ENCODE results near the gene HDAC11. TPM values are rescaled to one million over a fixed set of nuclear protein-coding genes. Genes with fewer than 3 reads are reported as not detected.

HDAC11 gene
- total RNA-seq, 3 donors from 2014 or later: 14.2 to 21.7 (median 14.4) TPM

DNA sequence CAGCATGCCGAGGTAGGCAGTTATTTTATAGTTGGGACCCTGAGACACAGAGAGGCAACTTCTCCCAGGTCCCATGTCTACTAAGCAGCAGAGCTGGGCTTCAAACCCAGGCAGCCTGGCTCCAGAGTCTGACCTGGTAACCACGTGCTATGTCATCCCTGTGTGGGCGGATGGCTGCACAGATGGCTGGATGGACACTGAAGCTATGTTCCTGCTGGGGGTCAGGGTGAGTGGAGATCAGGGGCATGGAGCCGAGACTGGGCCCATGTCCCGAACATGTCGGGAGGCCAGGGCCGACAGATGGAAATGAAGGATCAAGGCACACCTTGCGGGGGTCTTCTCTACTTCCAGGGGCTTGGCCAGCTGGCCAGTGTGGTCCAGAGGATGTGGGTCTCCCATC is 59.6 kb downstream of the HDAC11 start:
- H3K27me3 ChIP-seq: no peaks in the 10 kb centered on the region
- H3K36me3 ChIP-seq: no peaks in the 10 kb centered on the region
- intact Hi-C loops (cut with DNase I; ENCODE audit: low total_unique reads): no loop called here
- H3K27ac ChIP-seq: peak overlapping the region in 1 of 2 donors; percentile 78
- no peak overlapping the region for H3K4me3 ChIP-seq
- H3K4me1 ChIP-seq: no peaks in the 10 kb centered on the region
- TF ChIP-seq, protein P1, sequence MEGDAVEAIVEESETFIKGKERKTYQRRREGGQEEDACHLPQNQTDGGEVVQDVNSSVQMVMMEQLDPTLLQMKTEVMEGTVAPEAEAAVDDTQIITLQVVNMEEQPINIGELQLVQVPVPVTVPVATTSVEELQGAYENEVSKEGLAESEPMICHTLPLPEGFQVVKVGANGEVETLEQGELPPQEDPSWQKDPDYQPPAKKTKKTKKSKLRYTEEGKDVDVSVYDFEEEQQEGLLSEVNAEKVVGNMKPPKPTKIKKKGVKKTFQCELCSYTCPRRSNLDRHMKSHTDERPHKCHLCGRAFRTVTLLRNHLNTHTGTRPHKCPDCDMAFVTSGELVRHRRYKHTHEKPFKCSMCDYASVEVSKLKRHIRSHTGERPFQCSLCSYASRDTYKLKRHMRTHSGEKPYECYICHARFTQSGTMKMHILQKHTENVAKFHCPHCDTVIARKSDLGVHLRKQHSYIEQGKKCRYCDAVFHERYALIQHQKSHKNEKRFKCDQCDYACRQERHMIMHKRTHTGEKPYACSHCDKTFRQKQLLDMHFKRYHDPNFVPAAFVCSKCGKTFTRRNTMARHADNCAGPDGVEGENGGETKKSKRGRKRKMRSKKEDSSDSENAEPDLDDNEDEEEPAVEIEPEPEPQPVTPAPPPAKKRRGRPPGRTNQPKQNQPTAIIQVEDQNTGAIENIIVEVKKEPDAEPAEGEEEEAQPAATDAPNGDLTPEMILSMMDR (IDR thresholded peaks at IDR 0.05): no peak
- no peak for TF ChIP-seq POLR2AphosphoS5 (IDR thresholded peaks at IDR 0.05)
- no peak for TF ChIP-seq POLR2A (IDR thresholded peaks at IDR 0.05)
- no peak for DNase-seq (ENCODE audit: low spot score in 2 of 2)
- H3K9me3 ChIP-seq: peaks cover 0 to 6% of the 10 kb centered on the region in 2 donors

DNA sequence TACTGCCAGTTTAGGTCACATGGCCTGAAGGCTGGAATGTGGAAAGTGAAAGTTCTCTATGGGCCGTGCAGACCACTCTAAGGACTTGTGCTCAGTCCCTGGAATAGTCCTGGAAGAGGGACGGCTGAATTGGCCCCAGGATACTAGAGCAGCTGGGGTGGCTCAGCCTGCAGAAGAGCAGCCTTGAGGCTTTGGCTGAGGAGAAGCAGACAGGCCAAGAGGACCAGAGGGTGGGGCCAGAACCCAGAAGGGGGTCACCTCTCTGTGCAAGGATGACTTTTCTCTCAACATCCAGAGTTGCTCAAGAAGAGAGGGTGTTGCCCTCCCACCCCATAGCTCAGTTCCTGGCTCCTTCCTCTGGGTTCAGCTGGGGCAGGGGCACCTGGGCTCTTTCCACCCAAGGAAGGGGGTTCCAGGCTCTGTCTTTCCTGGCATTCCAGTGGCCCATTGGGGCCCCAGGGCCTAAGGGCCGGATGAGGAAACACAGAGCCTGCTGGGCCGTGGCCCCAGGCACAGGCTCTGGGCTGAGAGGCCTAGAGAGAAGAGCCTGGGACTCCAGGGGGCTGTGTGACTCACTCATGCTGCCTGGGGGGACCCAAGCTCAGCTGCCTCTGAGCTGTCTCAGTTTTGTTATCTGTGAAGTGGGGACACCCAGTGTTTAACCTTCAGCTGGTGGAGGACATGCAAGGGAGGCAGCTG is 60.3 kb downstream of the HDAC11 start:
- H3K36me3 ChIP-seq: no peaks in the 10 kb centered on the region
- no peak for DNase-seq (ENCODE audit: low spot score in 2 of 2)
- no peaks in the 10 kb centered on the region for H3K27me3 ChIP-seq
- H3K4me1 ChIP-seq: no peaks in the 10 kb centered on the region
- no peak overlapping the region for H3K4me3 ChIP-seq
- H3K9me3 ChIP-seq: peaks cover 0 to 6% of the 10 kb centered on the region in 2 donors
- TF ChIP-seq, protein P1 (IDR thresholded peaks at IDR 0.05): no peak
- no peak for TF ChIP-seq POLR2A (IDR thresholded peaks at IDR 0.05)
- no peak for TF ChIP-seq POLR2AphosphoS5 (IDR thresholded peaks at IDR 0.05)
- intact Hi-C loops (cut with DNase I; ENCODE audit: low total_unique reads): no loop called here
- H3K27ac ChIP-seq: peak overlapping the region in 1 of 2 donors; percentile 78

DNA sequence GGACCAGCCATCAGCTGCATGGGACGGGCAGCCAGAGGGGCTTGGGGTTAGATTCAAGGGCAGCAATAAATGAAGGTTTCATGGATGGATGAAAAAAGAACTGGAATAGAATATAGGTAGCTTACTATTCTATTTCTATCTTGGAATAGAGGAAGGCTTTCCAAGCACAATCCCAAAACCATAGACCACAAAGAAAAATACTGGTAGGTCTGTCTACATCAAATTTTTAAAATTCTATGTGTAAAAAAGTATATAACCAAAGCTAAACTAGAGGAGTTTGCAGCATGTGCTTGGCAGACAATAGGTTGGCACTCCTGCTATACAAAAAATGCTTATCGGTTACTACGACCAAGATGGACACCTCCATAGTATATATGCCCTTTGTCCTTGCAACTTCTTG is 61.6 kb downstream of the HDAC11 start:
- no peak for DNase-seq (ENCODE audit: low spot score in 2 of 2)
- no peak overlapping the region for H3K4me3 ChIP-seq
- H3K4me1 ChIP-seq: no peaks in the 10 kb centered on the region
- peaks cover 0 to 6% of the 10 kb centered on the region in 2 donors for H3K9me3 ChIP-seq
- no peaks in the 10 kb centered on the region for H3K27me3 ChIP-seq
- no peak overlapping the region for H3K27ac ChIP-seq
- intact Hi-C loops (cut with DNase I; ENCODE audit: low total_unique reads): no loop called here
- TF ChIP-seq, protein P1 (IDR thresholded peaks at IDR 0.05): no peak
- no peak for TF ChIP-seq POLR2AphosphoS5 (IDR thresholded peaks at IDR 0.05)
- TF ChIP-seq POLR2A (IDR thresholded peaks at IDR 0.05): no peak
- H3K36me3 ChIP-seq: no peaks in the 10 kb centered on the region

DNA sequence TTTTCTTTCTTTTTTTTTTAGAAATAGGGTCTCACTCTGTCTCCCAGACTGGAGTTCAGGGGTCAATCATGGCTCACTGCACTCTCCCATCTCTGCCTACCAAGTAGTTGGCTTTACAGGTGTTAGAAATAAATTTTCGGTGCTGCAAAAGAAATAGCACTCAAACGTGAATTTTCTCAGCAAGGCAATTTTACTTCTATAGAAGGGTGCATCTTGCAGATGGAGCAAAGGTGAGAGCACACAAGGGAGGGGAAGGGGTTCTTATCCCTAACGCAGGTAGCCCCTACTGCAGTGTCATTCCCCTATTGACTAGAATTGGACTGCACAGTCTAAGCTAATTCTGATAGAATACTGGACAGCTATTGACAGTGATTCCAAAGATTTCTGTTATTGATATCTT is 62.0 kb downstream of the HDAC11 start:
- Histone ChIP-seq H3K9me3 (peaks cover 0 to 6% of the 10 kb centered on the region in 2 donors), H3K4me1 (no peaks in the 10 kb centered on the region), H3K27me3 (no peaks in the 10 kb centered on the region), H3K36me3 (no peaks in the 10 kb centered on the region), H3K27ac (no peak overlapping the region), H3K4me3 (no peak overlapping the region)
- DNase-seq (ENCODE audit: low spot score in 2 of 2): no peak
- TF ChIP-seq, protein P1 (IDR thresholded peaks at IDR 0.05): no peak
- no peak for TF ChIP-seq POLR2AphosphoS5 (IDR thresholded peaks at IDR 0.05)
- intact Hi-C loops (cut with DNase I; ENCODE audit: low total_unique reads): no loop called here

DNA sequence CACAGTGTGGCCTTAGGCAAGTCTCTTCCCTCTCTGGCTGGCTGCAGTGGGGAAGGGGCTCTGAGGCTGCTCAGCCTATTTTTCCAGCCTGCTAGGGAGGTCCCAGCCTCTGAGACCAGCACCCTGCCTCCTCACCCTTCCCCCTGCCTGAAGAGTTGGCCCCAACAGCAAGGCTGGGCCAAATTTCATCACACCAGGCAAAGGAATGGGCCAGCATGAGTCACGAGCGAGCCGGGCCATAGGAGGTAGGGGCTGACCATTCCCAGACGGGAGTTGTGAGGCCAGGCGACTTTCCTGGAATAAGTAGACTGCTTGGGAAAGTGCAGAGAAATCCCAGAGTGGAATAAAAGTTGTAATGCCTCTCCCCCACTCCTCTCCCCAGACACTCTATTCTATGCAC is 63.1 kb downstream of the HDAC11 start:
- intact Hi-C loops (cut with DNase I; ENCODE audit: low total_unique reads): no loop called here
- H3K4me1 ChIP-seq: no peaks in the 10 kb centered on the region
- H3K4me3 ChIP-seq: no peak overlapping the region
- peak; percentile 61 to 98 (median 79) for TF ChIP-seq POLR2AphosphoS5 (IDR thresholded peaks at IDR 0.05)
- TF ChIP-seq, protein P1 (IDR thresholded peaks at IDR 0.05): no peak
- peak in 1 of 2 donors; percentile 40 for DNase-seq (ENCODE audit: low spot score in 2 of 2)
- H3K27me3 ChIP-seq: no peaks in the 10 kb centered on the region
- no peaks in the 10 kb centered on the region for H3K36me3 ChIP-seq
- H3K9me3 ChIP-seq: peaks cover 0 to 6% of the 10 kb centered on the region in 2 donors
- peak overlapping the region; percentile 58 to 77 for H3K27ac ChIP-seq
